ENCODE results near the gene NCAM2.

DNA sequence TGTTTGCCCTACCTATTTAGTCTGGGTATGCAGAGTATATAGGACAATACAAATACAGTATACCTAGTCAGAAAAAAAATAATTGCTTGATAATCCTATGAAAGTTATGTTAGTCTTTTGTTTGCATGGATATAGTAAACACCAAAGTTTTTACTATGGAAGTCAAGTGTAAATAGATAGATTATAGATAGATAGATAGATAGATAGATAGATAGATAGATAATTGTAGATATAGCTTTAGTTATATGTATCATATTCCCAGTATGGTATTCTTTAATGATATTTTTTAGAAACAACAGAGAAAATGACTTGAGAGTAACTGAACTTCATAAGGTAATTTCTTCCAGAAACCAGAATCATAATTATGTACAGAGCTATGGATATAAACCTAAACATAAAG, 158.2 kb downstream of the NCAM2 start:
- TF ChIP-seq, protein P1, sequence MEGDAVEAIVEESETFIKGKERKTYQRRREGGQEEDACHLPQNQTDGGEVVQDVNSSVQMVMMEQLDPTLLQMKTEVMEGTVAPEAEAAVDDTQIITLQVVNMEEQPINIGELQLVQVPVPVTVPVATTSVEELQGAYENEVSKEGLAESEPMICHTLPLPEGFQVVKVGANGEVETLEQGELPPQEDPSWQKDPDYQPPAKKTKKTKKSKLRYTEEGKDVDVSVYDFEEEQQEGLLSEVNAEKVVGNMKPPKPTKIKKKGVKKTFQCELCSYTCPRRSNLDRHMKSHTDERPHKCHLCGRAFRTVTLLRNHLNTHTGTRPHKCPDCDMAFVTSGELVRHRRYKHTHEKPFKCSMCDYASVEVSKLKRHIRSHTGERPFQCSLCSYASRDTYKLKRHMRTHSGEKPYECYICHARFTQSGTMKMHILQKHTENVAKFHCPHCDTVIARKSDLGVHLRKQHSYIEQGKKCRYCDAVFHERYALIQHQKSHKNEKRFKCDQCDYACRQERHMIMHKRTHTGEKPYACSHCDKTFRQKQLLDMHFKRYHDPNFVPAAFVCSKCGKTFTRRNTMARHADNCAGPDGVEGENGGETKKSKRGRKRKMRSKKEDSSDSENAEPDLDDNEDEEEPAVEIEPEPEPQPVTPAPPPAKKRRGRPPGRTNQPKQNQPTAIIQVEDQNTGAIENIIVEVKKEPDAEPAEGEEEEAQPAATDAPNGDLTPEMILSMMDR (IDR thresholded peaks at IDR 0.05) = no peak
- no peak for TF ChIP-seq POLR2A (IDR thresholded peaks at IDR 0.05)

Data from heart left ventricle (tissue), 13 donors.